K562 (cell line): Measurements from ENCODE around the gene RPRD1B. TPM values are rescaled to one million over a fixed set of nuclear protein-coding genes. Genes with fewer than 3 reads are reported as not detected.

Experiments used
- ATF3 ChIP-seq, 2 experiments: fragments of 450-650 bp in 1 of 2; sonication (generic) in 1 of 2; formaldehyde crosslinking in 1 of 2; IDR thresholded peaks in 1 of 2; conservative IDR thresholded peaks in 1 of 2; 2 replicates each; pipeline versions ENCODE4 v1.6.1 to v1.8.1; 2016 to 2023; ENCODE audit warnings: mild to moderate bottlenecking in 2 of 2, moderate library complexity in 2 of 2, inconsistent platforms in 1 of 2, missing genetic modification reagents in 1 of 2
- E2F8 ChIP-seq: fragments of 450-650 bp; IDR thresholded peaks from 2 replicates; pipeline ENCODE4 v1.7.1; 2018; ENCODE audit warnings: mild to moderate bottlenecking, low read depth; ENCODE audit not compliant: partially characterized antibody
- EHMT2 ChIP-seq: fragments of 450-650 bp; IDR thresholded peaks from 2 replicates; pipeline ENCODE4 v1.6.1; 2018; ENCODE audit warnings: antibody characterized with exemption
- HMG20B ChIP-seq: fragments of 250-450 bp; sonication (Bioruptor Pico); IDR thresholded peaks from 2 replicates; pipeline ENCODE4 v1.5.0; 2021; ENCODE audit warnings: mild to moderate bottlenecking
- IRF1 ChIP-seq: sonication (generic); formaldehyde crosslinking; IDR thresholded peaks from 2 replicates; pipeline ENCODE4 v1.8.0; 2022; ENCODE audit warnings: missing genetic modification reagents, mild to moderate bottlenecking, borderline replicate concordance
- JUN ChIP-seq, 2 experiments: sonication (generic) in 1 of 2; formaldehyde crosslinking in 1 of 2; IDR thresholded peaks; 2 replicates each; pipeline versions ENCODE4 v1.6.1 to v1.8.0; 2012 to 2022; ENCODE audit warnings: borderline replicate concordance in 2 of 2, mild to moderate bottlenecking in 2 of 2, improper control_type of control experiment in 1 of 2, low read depth in 1 of 2, low read length in 1 of 2, missing genetic modification reagents in 1 of 2
- JUND ChIP-seq, 2 experiments: IDR thresholded peaks; 2 replicates in 1 of 2; 3 replicates in 1 of 2; pipeline ENCODE4 v1.6.1; 2011; ENCODE audit warnings: borderline replicate concordance in 2 of 2, low read depth in 2 of 2, low read length in 2 of 2, improper control_type of control experiment in 1 of 2, missing biosample characterization in 1 of 2, missing genetic modification characterization in 1 of 2, missing genetic modification reagents in 1 of 2
- RBM17 ChIP-seq: fragments of 200-400 bp; formaldehyde crosslinking; IDR thresholded peaks from 2 replicates; pipeline ENCODE4 v1.6.1; 2017; ENCODE audit warnings: low read depth, mild to moderate bottlenecking, low read length, borderline replicate concordance
- TAF1 ChIP-seq: IDR thresholded peaks from 2 replicates; pipeline ENCODE4 v1.6.1; 2011; ENCODE audit warnings: mild to moderate bottlenecking, low read length, moderate library complexity; ENCODE audit not compliant: insufficient read depth, control insufficient read depth, severe bottlenecking; ENCODE audit errors: extremely low read depth
- TCF3 ChIP-seq: sonication (generic); formaldehyde crosslinking; IDR thresholded peaks from 2 replicates; pipeline ENCODE4 v1.4.0; 2020; ENCODE audit warnings: mild to moderate bottlenecking, missing genetic modification reagents
- ZBTB8A ChIP-seq: fragments of 450-650 bp; IDR thresholded peaks from 2 replicates; pipeline ENCODE4 v1.6.1; 2018; ENCODE audit warnings: mild to moderate bottlenecking, moderate library complexity; ENCODE audit not compliant: partially characterized antibody
- ZNF592 ChIP-seq: fragments of 450-650 bp; IDR thresholded peaks from 2 replicates; pipeline ENCODE4 v1.6.1; 2017; ENCODE audit warnings: antibody characterized with exemption, mild to moderate bottlenecking
- polyA plus RNA-seq, 8 experiments: library from polyadenylated mRNA; depleted of rRNA in 4 of 8; stranded (reverse) in 5 of 8; unstranded in 3 of 8; fragments of >200 nt; fragmentation: Nextera tagmentation in 2 of 8; fragmentation: Illumina TruSeq in 1 of 8; extraction: Ambion mirVana in 2 of 8; extraction: Trizol in 1 of 8; gene quantifications; 2 replicates each; pipeline versions ENCODE4 v1.2.1 to v1.2.3, GENCODE V29; 2011 to 2014; ENCODE audit warnings: inconsistent platforms in 1 of 8, missing spikeins in 1 of 8
- total RNA-seq, 7 experiments: library from RNA; depleted of rRNA in 6 of 7; stranded (reverse); fragments of >200 nt in 6 of 7; fragmentation: Illumina TruSeq in 2 of 7; extraction: Trizol in 2 of 7; gene quantifications; 2 replicates each; pipeline versions ENCODE4 v1.2.1 to v1.2.3, GENCODE V29; 2011 to 2021; ENCODE audit warnings: low replicate concordance in 1 of 7
- TF ChIP-seq, protein P1 (sequence below): fragments of 250-450 bp; sonication (Bioruptor Pico); IDR thresholded peaks from 2 replicates; pipeline ENCODE4 v1.4.0; 2020; ENCODE audit warnings: mild to moderate bottlenecking, moderate library complexity, borderline replicate concordance

RPRD1B gene
- total and polyA plus RNA-seq, 9 of the 15 experiments (the other 6 are each of a cell fraction or from before 2014, with no cell fraction given): 5.5 to 43.0 (median 24.4) TPM

DNA sequence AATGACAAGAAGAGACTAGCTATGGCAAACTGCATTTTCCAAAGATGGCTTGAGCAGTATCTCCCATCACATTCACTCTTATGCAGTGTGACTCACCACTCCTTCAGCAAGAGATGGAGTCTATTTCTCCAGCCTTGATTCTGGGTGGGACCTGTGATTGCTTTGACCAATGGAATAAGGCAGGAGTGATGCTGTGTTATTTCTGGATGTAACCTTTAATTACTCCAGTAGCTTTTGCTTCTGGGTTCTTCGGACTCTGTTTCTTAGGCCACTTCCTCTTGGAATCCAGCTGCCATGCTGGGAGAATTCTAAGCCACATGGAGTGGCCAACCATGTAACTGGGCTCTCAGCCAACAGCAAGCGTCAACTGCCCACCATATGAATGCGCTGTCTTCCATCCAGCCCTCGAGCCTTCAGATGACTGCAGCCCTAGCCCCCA lies 80.8 kb downstream of the RPRD1B start (continued):
- TF ChIP-seq RBM17: no peak
- no peak for TF ChIP-seq TAF1
- TF ChIP-seq JUN (IDR thresholded peaks at IDR 0.05; ENCODE audit: borderline replicate concordance, low read depth, low read length): peak; percentile 68
- TF ChIP-seq JUN (CRISPR knock-in tag; IDR thresholded peaks at IDR 0.05; ENCODE audit: borderline replicate concordance): no peak
- peak; percentile 92 for TF ChIP-seq JUND (IDR thresholded peaks at IDR 0.05; ENCODE audit: borderline replicate concordance, low read depth, low read length)
- TF ChIP-seq JUND (tag; IDR thresholded peaks at IDR 0.05; ENCODE audit: borderline replicate concordance, low read depth, low read length): peak; percentile 84; the same call in 2 of the 3 replicates
- no peak for TF ChIP-seq ZBTB8A
- TF ChIP-seq E2F8: no peak
- TF ChIP-seq, protein P1, sequence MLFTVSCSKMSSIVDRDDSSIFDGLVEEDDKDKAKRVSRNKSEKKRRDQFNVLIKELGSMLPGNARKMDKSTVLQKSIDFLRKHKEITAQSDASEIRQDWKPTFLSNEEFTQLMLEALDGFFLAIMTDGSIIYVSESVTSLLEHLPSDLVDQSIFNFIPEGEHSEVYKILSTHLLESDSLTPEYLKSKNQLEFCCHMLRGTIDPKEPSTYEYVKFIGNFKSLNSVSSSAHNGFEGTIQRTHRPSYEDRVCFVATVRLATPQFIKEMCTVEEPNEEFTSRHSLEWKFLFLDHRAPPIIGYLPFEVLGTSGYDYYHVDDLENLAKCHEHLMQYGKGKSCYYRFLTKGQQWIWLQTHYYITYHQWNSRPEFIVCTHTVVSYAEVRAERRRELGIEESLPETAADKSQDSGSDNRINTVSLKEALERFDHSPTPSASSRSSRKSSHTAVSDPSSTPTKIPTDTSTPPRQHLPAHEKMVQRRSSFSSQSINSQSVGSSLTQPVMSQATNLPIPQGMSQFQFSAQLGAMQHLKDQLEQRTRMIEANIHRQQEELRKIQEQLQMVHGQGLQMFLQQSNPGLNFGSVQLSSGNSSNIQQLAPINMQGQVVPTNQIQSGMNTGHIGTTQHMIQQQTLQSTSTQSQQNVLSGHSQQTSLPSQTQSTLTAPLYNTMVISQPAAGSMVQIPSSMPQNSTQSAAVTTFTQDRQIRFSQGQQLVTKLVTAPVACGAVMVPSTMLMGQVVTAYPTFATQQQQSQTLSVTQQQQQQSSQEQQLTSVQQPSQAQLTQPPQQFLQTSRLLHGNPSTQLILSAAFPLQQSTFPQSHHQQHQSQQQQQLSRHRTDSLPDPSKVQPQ (CRISPR knock-in tag): no peak
- TF ChIP-seq TCF3 (CRISPR knock-in tag): peak; percentile 38
- 0 out of 2 replicates have a peak, but pooled peaks have one; percentile 48 for TF ChIP-seq ZNF592
- 0 out of 2 replicates have a peak, but pooled peaks have one; percentile 31 for TF ChIP-seq EHMT2
- no peak for TF ChIP-seq HMG20B
- TF ChIP-seq IRF1 (CRISPR knock-in tag): no peak
- TF ChIP-seq ATF3 (IDR thresholded peaks at IDR 0.05): peak; percentile 82
- TF ChIP-seq ATF3 (CRISPR knock-in tag; conservative IDR thresholded peaks at IDR 0.05): no peak
